ENCODE data around the gene KPTN. TPM values are rescaled to one million over a fixed set of nuclear protein-coding genes. Genes with fewer than 3 reads are reported as not detected.
A peak's percentile ranks its signal among the peaks of the same experiment; 100 is the strongest.

KPTN gene
- total RNA-seq, 1 experiment from 2014 or later, result 9.2 TPM

DNA sequence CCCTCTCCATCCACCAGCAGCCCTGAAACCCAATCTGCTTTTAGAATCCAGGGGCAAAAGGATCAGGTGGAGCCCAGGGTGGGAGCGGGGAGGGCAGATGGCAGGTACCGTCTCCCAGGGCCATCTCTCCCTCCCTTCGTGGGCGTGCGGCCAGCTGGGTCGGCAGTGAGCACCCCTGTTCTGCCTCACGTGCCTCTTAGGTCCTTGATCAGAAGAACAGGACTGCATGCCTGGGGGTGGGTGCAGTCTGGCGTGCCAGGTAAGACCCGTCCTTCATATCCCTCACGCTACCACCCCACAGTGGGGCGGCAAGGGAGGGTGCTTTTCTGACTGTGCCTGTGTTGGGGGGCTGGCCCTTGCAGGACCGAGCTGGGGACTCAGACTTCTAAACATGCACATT, 14.3 kb downstream of the KPTN start:
- DNase-seq (ENCODE audit: low spot score), result no peak

DNA sequence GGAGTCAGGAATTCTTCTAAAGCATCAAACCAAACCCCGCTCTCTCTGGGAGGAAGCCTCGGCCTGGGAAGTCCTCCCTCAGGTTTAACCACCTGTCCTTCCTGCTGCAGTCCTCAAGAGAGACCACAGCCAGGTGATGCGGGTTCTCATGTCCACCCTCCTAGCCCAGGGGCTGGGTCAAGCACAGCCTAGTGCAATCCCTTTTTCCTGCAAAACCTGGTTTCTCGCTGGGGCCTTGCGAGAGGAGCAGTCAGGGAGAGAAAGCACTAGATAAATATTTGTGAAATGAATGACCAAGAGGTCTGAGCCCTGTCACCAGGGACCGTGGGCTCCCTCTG, 14.7 kb downstream of the KPTN start:
- no peak for DNase-seq (ENCODE audit: low spot score)

DNA sequence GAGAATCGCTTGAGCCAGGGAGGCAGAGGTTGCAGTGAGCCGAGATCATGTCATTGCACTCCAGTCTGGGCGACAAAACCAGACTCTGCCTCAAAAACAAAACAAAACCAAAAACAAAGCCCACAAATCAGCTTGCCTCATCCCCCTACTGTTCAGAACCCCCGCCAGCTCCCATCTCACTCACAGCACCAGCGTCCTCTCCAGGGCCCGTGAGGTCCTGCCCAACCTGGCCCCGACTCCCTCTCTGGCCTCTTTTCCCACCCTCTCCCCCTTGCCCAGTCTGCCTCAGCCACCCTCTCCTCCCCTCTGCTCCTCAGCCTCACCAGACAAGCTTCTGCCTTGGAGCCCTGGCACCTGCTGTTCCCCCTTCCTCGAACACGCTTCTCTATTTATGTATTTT, 16.1 kb downstream of the KPTN start:
- DNase-seq (ENCODE audit: low spot score), result no peak

DNA sequence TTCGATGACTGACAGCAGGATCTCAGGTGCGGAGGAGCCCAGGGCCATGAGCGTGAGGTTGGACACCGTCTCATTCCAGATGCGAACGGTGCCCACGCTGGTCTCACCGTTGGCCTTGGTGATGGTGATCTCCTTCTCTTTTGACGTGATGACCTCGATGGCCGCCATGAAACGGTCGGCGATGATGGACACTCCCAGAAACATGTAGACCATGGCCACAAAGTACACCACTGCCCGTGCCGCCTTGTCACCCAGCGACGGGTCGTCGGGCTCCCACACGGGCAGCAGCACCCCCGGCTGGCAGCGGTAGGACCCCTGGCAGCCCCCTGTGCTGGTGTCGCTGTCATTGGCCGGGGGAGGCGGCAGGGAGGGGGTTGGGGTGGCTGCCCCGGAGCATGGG, 18.1 kb downstream of the KPTN start:
- DNase-seq (ENCODE audit: low spot score), result no peak

DNA sequence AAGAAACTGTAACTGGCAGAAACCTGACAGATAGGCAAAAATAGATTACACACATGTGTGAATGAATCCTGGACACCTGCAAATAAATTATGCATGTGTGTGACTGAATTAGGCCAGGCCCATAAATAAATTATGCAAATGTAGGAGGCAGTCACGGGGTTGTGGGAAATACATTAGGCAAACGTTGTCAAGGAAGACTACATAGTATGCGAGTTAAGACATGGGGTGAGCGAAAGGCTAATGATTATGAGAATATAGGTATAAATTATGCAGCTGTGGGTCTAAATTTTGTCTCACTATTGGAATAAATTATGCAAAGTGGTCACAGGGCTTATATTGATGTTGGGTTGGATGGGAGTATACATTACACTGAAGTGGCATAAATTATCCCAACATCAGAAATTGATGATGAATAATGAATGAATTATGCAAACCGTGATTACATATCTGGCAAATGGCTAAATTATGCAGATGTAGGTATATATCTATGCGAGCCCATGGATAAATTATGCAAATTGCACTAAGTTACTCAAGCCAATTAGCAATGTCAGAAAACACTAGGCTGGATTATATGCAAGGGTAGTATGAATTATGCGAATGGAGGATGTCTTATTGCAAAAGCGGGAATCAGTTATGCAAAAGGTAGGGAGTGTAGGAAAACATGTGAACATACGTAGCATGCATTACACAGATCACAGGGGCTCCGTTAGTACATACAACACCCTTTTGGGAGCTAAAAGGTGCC, 19.2 kb downstream of the KPTN start:
- no peak for DNase-seq (ENCODE audit: low spot score)

DNA sequence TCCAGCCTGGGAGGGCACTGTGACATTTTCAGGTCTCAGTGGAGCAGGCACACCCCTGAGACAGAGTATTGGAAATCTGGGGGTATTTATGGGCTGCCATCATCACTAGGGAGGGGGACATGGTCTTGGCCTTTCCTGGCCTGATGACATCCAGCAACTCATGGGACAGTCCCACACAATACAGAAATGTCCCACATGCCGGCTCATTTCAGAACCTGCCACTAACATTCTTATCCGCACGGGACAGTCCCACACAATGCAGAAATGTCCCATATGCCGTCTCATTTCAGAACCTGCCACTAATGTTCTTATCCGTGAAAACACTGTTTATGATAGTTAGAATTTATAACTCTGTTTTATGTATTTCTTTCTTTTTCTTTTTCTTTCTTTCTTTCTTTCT, 22.1 kb downstream of the KPTN start:
- DNase-seq (ENCODE audit: low spot score), result no peak

DNA sequence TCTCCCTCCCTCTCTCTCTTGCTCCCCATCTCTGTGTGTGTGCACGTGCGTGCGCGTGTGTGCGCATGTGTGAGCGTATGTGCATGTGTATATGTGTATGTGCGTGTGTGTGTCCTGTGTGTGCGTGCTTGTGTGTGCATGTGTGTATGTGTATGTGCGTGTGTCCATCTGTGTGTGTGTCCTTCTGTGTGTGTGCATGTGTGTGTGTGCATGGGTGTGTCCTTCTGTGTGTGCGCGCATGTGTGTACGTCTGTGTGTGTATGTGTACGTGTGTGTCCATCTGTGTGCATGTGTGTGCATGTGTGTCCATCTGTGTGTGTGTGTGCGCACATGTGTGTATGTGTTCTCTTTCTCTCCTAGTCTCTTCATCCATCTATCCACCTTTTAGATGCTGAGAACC, 24.5 kb downstream of the KPTN start:
- DNase-seq (ENCODE audit: low spot score), result no peak

DNA sequence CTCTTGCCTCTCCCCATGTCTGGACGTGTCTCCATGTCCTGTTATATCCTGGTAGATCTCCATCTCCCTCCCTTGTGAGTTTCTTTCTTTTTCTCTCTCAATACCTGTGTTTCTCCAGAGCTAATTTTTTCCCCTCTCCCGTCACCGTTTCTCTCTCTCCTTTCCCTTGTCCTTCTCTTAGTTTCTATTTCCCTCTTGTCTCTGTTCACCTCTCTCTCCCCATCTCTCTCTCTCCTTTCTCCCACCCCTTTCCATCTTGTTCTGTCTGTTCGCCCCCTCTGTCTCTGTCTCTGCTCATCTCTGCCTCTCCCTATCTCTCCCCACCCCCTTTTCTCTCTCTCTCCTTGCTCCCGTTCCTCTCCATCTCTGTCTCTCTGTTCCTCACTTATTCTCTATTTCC, 25.3 kb downstream of the KPTN start:
- DNase-seq (ENCODE audit: low spot score), result no peak

DNA sequence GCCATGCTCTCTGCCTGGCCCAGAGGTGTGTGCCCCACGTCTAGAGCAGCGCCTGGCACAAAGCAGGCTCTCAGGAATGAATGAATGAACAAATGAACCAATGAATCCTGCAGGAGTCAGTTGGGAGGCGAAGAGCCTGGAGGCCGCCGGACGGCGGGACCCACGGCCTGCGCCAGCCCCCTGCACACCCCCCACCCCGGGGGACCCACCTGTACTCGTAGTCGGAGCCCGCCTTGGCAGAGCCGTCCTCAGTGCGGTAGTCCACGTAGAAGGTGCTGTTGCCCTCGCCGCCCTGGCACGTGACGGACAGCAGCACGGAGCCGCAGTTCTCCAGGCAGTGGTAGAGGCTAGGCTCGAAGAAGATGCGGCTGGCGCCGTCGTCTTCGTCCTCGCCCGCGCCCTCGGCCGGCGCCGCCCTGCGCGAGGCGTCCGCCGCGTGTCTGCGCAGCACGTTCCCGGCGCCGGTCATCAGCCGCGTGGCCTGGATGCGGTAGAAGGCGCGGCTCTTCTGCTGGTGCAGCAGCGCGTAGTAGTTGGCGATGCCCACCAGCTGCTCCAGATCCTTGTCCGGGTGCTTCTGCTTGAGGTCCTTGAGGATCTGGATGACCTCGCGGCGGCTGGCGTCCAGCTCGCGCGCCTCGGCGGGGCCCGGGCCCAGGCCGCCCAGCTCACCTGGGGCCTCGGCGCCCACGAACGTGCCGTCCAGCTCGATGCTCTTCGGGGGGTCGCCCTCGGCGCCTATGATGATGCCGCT, 27.1 kb downstream of the KPTN start:
- no peak for DNase-seq (ENCODE audit: low spot score)

DNA sequence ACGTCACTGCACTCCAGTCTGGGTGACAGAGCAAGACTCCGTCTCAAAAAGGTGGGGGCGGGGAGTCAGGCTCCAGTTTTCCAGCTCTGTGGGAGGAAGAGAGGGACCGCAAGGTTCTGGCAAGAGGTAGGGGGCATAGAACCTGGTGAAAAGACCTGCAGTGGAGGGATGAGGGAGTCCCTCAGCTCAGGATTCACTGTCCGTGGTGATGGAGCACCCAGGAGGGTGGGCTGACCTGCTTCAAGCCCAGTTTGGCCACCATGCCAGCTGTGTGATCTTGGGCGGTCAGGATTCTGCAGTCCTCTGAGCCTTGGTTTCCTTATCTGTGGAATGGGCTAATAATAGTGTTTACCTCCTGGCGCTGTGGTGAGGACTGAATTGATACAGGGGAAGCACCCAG, 33.5 kb downstream of the KPTN start:
- no peak for DNase-seq (ENCODE audit: low spot score)

DNA sequence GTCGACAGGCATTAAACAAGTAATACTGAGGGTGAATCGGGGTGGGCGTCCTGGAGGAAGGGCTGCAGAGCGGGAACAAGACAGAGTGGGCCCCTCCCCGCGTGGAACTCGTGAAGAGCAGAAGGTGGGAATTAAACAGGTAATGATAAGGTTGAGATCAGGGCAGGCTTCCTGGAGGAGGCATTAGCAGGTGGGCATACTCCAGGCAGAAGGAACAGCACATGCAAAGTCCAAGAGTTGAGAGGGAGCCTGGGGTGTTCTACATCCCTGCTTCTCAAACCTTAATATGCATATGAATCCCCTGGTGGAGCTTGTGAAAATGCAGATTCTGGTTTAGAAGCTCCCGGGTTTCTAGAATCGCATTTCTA, 35.7 kb downstream of the KPTN start:
- no peak for DNase-seq (ENCODE audit: low spot score)

DNA sequence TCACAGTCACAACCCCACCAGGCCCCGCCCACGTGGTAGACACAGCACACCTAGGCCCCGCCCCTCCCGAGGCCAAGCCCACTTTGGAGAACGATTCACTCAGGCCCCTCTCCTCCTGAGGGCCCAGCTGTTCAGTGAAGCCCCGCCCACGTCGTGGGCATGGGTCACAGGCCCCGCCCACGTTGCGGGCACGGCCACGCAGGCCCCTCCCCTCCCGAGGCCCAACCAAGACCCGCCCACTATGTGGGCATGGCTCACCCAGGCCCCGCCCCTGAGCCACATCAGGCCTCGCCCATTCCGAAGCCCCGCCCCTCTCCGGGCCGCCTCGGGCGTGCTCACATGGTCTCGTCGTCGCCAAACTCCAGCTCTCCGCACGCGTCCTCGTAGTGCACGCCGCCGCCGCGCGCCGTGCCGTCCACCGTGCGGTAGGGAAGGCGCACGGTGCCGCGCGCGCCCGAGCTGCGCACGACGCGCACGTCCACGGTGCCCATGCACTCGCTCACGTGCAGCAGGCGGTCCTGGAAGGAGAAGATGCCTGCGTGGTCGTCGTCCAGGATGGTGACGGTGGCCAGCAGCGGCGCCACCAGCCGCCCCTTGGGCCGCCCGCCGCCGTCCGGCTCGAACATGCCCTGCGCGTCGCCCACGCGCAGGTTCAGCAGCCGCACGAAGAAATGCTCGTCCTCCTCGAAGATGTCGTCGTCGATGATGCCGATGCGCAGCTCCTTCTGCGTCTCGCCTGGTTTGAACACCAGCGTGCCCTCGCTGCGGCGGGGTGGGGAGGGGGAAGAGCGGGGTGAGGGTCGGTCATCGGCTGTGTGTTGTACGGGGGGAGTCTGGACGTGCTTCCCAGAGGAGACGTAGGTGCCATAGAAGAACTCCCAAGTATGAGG, 36.3 kb downstream of the KPTN start:
- DNase-seq (ENCODE audit: low spot score), result no peak

DNA sequence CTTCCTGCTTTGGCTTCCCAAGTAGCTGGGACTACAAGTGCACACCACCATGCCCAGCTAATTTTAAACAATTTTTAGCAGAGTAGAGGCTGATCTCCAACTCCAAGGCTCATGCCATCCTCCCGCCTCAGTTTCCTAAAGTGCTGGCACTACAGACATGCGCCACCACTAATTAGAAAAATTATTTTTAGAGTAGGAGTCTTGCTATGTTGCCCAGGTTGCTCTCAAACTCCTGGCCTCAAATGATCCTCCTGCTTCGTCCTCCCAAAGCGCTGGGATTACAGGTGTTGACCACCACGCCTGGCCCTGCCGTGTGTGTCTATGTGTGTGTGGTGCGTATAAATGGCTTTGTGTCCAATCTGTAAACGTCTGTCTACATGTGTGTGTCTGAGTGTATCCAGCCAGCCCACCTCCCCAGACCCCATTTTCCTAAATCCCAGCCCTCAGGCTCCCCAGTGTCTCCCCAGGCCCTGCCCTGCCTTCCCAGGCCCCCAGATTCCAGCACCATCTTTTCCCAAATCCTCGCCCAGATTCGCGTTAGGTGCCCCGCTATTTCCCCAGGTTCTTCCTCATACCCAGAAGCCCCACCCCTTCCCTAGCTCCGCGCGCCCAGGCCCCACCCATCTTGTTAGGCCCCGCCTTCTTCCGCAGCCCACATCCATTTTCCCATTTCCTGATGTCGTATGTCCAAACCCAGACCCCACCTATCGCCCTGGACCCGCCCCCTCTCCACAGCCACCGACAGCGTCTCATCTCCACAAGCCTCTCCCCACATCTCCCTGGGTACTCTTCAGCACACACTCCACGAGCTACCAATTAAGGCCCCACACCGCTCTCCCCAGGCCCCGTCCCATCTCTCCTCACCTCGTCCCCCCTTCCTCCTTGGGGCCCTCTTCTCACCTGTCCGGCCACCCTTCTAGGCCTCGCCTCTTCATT, 37.2 kb downstream of the KPTN start:
- DNase-seq (ENCODE audit: low spot score), result no peak

DNA sequence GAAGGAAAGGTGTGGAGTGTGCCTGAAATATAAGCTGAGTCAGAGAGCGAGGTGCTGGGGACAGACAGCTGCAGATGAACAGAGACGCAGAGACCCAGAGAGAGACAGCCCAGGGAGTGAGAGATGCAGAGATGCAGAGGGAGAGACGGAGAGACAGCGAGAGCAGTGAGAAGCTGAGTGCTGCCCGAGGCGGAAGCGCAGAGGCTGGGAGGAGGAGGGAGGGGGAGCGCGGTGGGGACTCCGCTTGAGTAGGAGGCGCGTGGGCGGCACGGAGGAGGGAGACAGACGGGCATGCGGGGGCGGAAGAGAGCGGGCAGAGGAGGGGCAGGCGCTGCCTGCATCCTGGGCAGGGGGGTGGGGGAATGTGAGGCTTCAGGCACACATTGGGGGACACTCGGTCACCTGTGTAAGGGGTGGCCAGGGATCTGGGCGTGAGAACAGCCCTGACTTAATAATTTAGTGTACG, 38.0 kb downstream of the KPTN start:
- DNase-seq (ENCODE audit: low spot score), result peak; percentile 67

DNA sequence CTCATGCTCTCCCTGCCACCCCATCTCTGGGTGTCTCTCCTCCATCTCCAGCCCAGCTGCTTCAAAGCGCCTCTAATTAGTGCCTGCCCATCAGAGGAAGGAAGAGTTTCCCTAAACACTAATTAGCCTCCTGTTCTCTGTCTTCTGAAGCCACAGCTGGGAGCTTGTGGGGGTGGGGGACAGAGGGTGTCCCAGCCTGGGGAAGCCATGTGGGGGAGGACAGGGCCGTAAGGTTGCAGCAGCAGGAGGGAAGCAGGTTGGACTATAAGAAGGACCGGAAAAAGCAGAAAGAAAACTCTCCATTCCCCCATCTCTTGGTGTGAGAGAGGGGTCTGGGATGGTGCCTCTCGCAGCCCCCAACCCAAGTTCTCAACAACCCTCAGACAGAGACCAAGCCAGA, 38.5 kb downstream of the KPTN start:
- no peak for DNase-seq (ENCODE audit: low spot score)

DNA sequence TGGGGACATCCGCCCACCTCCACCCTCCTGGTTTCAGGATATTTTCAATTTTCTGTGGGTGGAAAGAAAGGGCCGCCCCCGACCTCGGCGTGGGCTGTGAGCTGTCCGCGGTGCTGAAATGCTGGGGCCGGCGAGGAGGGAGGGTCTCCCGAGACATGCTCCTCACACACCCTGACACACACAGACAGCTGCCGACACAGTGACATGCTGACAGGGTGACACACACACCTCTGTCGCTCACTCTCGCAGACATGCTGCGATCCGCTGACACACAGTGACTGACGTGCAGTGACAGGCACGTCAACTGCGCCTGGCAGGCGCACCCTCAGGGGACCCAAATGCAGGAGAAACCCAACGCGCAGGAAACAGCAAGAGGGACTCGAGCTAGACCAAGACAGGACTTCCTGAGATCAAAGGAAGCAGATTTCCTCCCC, 39.6 kb downstream of the KPTN start:
- no peak for DNase-seq (ENCODE audit: low spot score)

DNA sequence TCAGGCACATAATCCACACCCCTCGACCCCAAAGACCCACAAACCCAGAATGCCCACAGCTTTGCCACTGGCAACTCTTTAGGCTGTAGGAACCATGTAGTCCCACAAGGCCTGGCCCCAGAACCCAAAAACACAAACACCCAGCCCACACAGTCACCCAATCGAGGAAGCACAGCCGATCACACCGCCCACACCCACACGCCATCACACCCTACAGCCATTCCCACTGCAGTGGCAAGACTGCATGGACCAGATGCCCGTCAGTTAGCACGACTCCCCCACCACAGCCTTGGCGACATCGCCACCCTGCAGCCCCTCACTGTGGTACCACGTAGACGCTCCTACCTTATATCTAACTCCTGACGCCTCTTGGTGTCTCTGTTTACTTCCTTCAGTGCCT, 40.7 kb downstream of the KPTN start:
- no peak for DNase-seq (ENCODE audit: low spot score)

DNA sequence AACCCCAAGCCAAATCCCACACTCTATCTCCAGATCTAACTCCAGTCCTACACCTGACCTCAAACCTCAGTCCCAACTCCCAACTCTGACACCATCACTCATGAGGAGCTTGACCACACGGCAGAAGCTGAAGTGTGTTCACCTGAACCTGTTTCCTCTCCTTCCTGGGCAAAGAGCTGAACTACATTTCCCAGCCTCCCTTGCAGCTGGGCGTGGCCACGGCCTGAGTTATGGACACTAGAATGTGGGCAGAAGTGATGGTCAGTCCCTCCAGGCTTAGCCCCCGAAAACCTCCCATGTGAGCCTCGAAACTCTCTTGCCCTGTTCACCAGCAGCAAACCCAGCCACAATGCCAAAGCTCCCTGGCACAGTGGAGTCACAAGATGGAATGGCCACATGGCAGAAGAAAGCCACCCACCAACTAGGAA, 45.2 kb downstream of the KPTN start:
- no peak for DNase-seq (ENCODE audit: low spot score)

DNA sequence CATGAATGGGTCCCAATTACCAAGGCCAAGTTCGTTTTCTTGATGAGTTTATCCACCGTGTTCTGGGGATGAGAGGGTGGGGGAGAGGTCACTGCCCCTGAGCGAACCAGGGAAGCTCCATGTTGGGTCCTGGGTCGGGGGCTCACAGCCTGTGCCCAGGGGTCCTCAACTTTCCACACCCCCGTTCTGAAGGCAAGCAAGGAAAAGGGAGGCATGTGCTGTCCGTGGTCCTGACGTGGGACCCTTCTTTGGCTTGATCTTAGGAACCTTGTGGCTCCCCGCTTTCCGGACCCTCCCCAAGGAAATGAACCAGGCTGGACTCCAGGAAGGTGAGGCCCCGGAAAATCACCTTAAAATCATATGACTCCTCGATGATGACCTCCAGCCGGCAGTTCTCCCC, 46.5 kb downstream of the KPTN start:
- no peak for DNase-seq (ENCODE audit: low spot score)

DNA sequence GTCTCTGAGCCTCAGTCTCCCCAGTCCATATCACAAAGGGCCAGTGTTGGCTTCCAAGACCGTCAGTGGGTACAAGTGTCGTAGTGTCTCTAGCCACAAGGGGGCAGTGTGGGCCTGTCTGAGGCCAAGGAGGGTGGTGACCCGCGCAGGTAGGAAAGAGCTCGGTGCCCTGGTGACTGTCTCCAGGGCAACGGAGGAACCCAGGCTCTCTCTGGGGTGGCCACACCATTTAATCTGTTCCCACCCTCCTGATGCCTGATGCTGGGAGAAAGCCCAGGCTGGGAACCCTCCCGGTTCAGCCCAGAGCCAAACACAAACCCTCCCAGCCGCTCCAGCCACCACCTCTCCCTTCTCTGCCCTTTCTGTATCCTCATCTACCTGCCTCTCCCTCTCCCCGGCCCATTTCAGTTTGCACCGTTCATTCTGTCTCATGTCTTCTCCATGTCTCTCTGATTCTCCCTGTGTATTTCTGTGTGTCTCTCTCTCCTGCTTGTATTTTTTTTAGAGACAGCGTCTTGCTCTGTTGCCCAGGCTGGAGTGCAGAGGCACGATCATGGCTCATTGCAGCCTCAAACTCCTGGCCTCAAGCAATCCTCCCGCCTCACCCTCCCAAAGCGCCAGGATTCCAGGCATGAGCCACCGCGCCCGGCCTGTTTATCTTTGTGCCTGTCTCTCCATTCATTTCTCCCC, 47.2 kb downstream of the KPTN start:
- DNase-seq (ENCODE audit: low spot score), result peak; percentile 73

Data from H4 (cell line).